ENCODE measurements around the gene CFAP90. TPM values are rescaled to one million over a fixed set of nuclear protein-coding genes. Genes with fewer than 3 reads are reported as not detected.

Gene CFAP90
- total and polyA plus RNA-seq, 9 donors = 0.15 to 0.43 (median 0.31) TPM

DNA sequence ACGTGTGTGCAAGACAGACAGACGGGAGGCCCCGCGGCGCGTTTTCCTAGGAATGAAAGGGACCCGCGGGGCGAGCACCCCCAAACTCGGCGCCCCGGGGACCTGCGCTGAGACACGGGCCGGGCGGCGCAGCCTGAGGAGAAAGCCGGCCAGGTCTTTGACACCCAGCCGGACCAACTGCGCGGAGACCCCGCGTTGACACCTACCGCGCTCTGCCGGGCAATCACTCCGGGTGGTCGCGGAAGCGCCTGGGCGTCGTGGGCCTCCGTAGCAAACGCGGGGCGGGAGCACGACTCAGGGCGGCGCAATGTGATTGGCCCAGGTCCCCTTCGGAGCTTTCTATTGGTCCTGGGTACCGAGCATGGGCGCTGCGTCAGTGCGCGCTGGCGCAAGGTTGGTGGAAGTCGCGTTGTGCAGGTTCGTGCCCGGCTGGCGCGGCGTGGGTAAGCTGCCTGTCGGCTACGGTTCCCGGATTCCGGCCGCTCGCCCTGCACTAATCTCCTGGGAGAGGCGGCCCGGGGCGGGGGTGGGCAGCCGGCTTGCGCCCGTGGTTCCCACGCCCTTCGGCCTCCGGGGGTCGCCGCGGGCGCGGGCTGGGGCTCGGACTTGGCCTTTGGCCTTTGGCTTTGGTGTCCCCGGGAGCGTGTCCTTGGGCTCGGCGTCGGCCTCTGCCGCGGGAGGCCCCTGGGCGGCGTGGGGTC, 18.0 kb upstream of the CFAP90 start, which contains the start of the genes FASTKD3 and MTRR:
Gene FASTKD3 (minus strand): TSS at position 259 of the 701 bp plus-strand sequence. CDS start 948 bp downstream, outside the sequence.
Gene MTRR (plus strand): TSS at position 376 of the 701 bp plus-strand sequence. CDS start 1,647 bp downstream, outside the sequence.
- peaks cover 19% of the 10 kb centered on the region for H3K36me3 ChIP-seq (ENCODE audit: control insufficient read depth, insufficient read depth, low read length)
- H3K4me3 ChIP-seq (ENCODE audit: low read length) = peak within 1 kb of the TSS; percentile 80
- no peaks in the 10 kb centered on the region for H3K27me3 ChIP-seq (ENCODE audit: control insufficient read depth, insufficient read depth, low read length)
- peak; percentile 97 for DNase-seq
- H3K4me1 ChIP-seq (ENCODE audit: control insufficient read depth, insufficient read depth, low read length) = peaks cover 2% of the 10 kb centered on the region
- H3K9me3 ChIP-seq (replicated peaks; ENCODE audit: control insufficient read depth, low read depth, low read length) = no peaks in the 10 kb centered on the region
- H3K27ac ChIP-seq (ENCODE audit: low read length) = peak within 1 kb of the TSS; percentile 47
- WGBS (ENCODE audit: insufficient coverage) = under 1% methylated on average over 83 of the region's 83 CpGs

DNA sequence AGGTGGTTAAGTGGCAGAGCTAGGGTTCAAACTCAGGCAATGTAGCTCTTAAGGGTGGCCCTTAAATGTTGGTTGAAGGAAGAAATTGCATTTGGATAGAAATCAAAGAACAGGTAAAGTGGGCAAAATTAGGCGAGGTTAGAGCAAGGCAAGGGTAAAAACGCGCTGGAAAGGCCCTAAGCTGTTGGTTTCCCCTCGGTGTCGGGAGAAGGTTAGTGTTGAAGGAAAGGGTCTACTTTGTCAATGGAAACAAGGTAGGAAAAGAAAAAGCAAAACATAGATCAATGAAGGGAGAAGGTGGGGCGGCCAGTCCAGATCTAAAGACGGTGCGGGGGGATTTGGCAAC, 17.5 kb upstream of the CFAP90 start:
- H3K9me3 ChIP-seq (replicated peaks; ENCODE audit: control insufficient read depth, low read depth, low read length) = no peaks in the 10 kb centered on the region
- under 1% methylated on average over 8 of the region's 8 CpGs for WGBS (ENCODE audit: insufficient coverage)
- DNase-seq = no peak
- no peak overlapping the region for H3K27ac ChIP-seq (ENCODE audit: low read length)
- H3K4me1 ChIP-seq (ENCODE audit: control insufficient read depth, insufficient read depth, low read length) = peaks cover 2% of the 10 kb centered on the region
- peaks cover 17% of the 10 kb centered on the region for H3K36me3 ChIP-seq (ENCODE audit: control insufficient read depth, insufficient read depth, low read length)
- no peaks in the 10 kb centered on the region for H3K27me3 ChIP-seq (ENCODE audit: control insufficient read depth, insufficient read depth, low read length)
- peak overlapping the region; percentile 80 for H3K4me3 ChIP-seq (ENCODE audit: low read length)

DNA sequence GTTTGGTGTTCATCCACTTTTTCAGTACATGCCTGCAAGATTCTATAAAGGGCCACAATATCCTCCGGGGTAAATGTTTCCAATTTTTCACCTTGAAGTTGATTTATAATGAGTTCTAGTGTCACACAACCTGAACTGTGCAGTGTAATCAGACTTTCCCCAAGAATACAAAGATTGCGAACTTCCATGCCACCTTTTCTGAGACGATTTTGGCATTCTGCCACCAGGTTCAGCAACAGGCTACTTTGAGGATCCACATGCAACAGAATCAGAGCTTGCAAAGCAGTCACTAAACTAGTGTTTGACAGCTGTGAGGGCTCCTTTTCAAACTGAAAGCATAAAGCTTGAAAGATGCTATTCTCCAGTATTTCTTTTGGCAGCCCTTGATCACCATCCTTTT, 16.3 kb upstream of the CFAP90 start:
- no peaks in the 10 kb centered on the region for H3K27me3 ChIP-seq (ENCODE audit: control insufficient read depth, insufficient read depth, low read length)
- WGBS (ENCODE audit: insufficient coverage) = 51% methylated on average over 2 of the region's 3 CpGs
- H3K4me1 ChIP-seq (ENCODE audit: control insufficient read depth, insufficient read depth, low read length) = peaks cover 2% of the 10 kb centered on the region
- H3K9me3 ChIP-seq (replicated peaks; ENCODE audit: control insufficient read depth, low read depth, low read length) = no peaks in the 10 kb centered on the region
- no peak for DNase-seq
- peaks cover 12% of the 10 kb centered on the region for H3K36me3 ChIP-seq (ENCODE audit: control insufficient read depth, insufficient read depth, low read length)
- no peak overlapping the region for H3K4me3 ChIP-seq (ENCODE audit: low read length)
- H3K27ac ChIP-seq (ENCODE audit: low read length) = no peak overlapping the region

DNA sequence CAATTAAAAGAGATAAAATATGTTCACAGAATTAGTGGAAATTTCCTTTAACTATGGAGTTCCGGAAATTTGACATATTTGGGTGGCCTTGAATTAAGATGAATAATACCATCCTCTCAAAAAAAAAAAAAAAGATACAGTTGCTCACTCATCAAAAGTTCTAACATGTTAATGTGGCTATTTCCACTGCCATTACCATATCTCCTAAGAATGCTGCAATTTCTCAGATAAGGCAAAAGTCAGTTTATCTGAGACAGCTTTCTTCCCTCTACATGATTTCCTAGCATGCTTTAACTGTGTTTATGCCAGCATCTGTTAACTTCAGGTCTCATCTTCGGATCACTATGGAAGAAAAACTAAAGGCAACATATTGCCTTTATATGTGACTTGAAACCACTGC, 15.3 kb upstream of the CFAP90 start:
- H3K4me3 ChIP-seq (ENCODE audit: low read length) = no peak overlapping the region
- H3K27me3 ChIP-seq (ENCODE audit: control insufficient read depth, insufficient read depth, low read length) = no peaks in the 10 kb centered on the region
- no peak overlapping the region for H3K27ac ChIP-seq (ENCODE audit: low read length)
- 100% methylated on average over 1 of the region's 2 CpGs for WGBS (ENCODE audit: insufficient coverage)
- H3K9me3 ChIP-seq (replicated peaks; ENCODE audit: control insufficient read depth, low read depth, low read length) = no peaks in the 10 kb centered on the region
- peaks cover 14% of the 10 kb centered on the region for H3K36me3 ChIP-seq (ENCODE audit: control insufficient read depth, insufficient read depth, low read length)
- DNase-seq = no peak
- H3K4me1 ChIP-seq (ENCODE audit: control insufficient read depth, insufficient read depth, low read length) = peaks cover 2% of the 10 kb centered on the region

DNA sequence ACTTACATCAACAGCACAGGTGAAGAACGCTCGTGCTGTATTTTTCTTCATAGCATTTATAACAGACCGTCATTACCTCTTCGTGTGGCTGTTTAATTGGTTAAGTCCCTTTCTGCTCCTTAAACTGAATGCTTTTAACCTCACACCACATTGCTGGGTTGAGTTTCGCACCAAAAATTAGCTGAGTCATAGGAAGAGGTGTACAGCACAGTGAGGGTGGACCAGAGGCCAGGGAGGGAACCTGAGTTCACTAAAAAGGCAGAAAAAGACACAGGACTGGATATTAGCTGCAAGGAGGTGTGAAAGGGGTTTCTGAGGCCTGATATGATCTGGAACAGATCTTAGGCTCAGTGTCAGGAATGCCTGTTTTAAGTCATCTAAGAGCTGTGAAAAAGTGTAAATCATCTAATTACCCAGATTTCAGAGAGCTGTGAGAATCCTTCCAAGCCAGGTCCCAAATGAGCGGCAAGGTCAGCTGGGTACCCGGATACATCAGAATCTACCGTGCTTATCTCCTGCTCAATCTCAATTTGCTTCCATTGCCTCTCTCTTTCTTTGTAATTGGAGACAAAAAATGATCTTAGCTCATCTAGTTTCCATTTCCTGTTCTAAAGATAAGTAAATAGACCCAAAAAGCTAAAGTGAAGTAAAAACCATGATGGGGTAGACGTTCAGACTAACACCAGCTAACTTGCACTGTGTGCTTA, 7.1 kb upstream of the CFAP90 start:
- Histone ChIP-seq H3K36me3 (ENCODE audit: control insufficient read depth, insufficient read depth, low read length) (peaks cover 21% of the 10 kb centered on the region), H3K9me3 (replicated peaks; ENCODE audit: control insufficient read depth, low read depth, low read length) (no peaks in the 10 kb centered on the region), H3K27ac (ENCODE audit: low read length) (no peak overlapping the region), H3K27me3 (ENCODE audit: control insufficient read depth, insufficient read depth, low read length) (no peaks in the 10 kb centered on the region), H3K4me1 (ENCODE audit: control insufficient read depth, insufficient read depth, low read length) (no peaks in the 10 kb centered on the region), H3K4me3 (ENCODE audit: low read length) (no peak overlapping the region)
- 20% methylated on average over 1 of the region's 9 CpGs for WGBS (ENCODE audit: insufficient coverage)
- no peak for DNase-seq

DNA sequence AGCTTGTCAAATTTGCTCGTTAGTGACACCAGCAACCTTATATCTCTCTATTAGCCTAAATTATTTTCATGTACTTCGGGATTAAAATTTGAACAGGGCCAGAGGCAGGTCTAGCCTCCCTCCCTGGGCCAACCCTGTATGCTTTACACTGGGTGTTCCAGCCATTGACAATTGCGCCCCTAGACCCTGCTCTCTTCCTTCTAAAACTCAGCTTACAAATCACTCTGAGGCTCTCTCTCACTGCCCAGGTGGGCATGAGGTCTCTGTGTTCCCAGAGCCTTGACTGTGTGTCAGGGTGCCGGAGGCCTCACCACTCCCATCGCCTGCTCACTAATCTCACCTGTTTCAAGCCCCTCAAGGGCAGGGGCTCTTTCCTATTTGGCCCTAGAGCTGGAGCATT, 6.4 kb upstream of the CFAP90 start:
- Histone ChIP-seq H3K4me1 (ENCODE audit: control insufficient read depth, insufficient read depth, low read length) (no peaks in the 10 kb centered on the region), H3K27me3 (ENCODE audit: control insufficient read depth, insufficient read depth, low read length) (no peaks in the 10 kb centered on the region), H3K27ac (ENCODE audit: low read length) (no peak overlapping the region), H3K9me3 (replicated peaks; ENCODE audit: control insufficient read depth, low read depth, low read length) (no peaks in the 10 kb centered on the region), H3K36me3 (ENCODE audit: control insufficient read depth, insufficient read depth, low read length) (peaks cover 19% of the 10 kb centered on the region), H3K4me3 (ENCODE audit: low read length) (no peak overlapping the region)
- DNase-seq = no peak
- WGBS (ENCODE audit: insufficient coverage) = 92% methylated on average over 4 of the region's 5 CpGs

DNA sequence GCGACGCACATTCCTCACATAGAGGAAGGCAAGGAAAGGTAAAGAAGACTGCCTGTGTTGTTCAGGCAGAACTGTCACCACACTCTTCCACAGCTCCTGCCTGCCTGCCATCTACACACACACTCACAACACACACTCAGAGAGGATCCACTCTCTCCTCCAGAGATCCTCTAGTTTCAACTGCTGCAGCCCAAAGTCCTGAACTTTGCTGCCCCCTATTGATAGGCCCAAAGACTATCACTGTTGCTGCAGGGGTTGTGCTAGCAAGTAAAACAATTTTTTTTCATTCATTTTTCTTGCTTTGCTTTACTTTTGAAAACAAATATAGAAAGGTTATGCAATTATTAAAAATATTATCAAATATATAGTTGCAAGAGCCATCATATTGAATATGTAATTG, 5.9 kb upstream of the CFAP90 start:
- DNase-seq = peak; percentile 29
- Histone ChIP-seq H3K36me3 (ENCODE audit: control insufficient read depth, insufficient read depth, low read length) (peaks cover 16% of the 10 kb centered on the region), H3K27ac (ENCODE audit: low read length) (no peak overlapping the region), H3K4me3 (ENCODE audit: low read length) (no peak overlapping the region), H3K9me3 (replicated peaks; ENCODE audit: control insufficient read depth, low read depth, low read length) (no peaks in the 10 kb centered on the region), H3K4me1 (ENCODE audit: control insufficient read depth, insufficient read depth, low read length) (no peaks in the 10 kb centered on the region), H3K27me3 (ENCODE audit: control insufficient read depth, insufficient read depth, low read length) (no peaks in the 10 kb centered on the region)
- no CpG with 5 or more reads among the region's 2 CpGs for WGBS (ENCODE audit: insufficient coverage)

DNA sequence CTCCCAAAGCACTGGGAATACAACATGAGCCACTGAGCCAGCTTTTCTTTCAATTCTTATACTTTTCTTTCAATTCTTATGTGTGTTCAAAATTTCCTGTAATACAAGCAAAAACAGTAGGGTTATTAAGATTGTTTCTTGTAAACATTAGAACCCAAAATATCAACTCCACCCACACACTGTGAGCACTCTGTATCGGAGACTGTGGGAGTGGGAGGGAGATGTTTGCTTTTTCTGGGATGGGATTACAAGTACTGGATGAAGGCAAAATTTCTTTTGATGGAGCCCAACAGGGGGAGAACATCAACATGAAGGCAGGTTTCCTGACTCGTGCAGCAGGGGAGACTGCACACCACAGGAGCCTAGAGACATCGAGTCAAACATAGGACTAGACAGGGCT, 4.7 kb upstream of the CFAP90 start:
- Histone ChIP-seq H3K4me1 (ENCODE audit: control insufficient read depth, insufficient read depth, low read length) (peaks cover 6% of the 10 kb centered on the region), H3K27me3 (ENCODE audit: control insufficient read depth, insufficient read depth, low read length) (peaks cover 8% of the 10 kb centered on the region), H3K27ac (ENCODE audit: low read length) (no peak overlapping the region), H3K36me3 (ENCODE audit: control insufficient read depth, insufficient read depth, low read length) (peaks cover 11% of the 10 kb centered on the region), H3K4me3 (ENCODE audit: low read length) (no peak overlapping the region), H3K9me3 (replicated peaks; ENCODE audit: control insufficient read depth, low read depth, low read length) (no peaks in the 10 kb centered on the region)
- DNase-seq = no peak
- WGBS (ENCODE audit: insufficient coverage) = 76% methylated on average over 2 of the region's 3 CpGs

DNA sequence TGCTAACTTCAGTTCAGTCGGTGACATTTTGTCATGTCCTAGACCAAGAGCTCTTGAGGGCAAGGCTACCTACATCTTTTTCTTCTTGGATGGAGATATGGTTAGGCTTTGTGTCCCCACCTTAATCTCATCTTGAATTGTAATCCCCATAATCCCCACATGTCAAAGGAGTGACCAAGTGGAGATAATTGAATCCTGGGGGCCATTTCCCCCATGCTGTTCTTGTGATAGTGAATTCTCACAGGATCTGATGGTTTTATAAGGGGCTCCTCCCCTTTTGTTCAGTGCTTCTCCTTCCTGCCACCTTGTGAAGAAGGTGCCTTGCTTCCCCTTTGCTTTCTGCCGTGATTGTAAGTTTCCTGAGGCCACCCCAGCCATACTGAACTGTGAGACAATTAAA, 2.1 kb upstream of the CFAP90 start:
- no CpG with 5 or more reads among the region's 2 CpGs for WGBS (ENCODE audit: insufficient coverage)
- Histone ChIP-seq H3K36me3 (ENCODE audit: control insufficient read depth, insufficient read depth, low read length) (peaks cover 5% of the 10 kb centered on the region), H3K27me3 (ENCODE audit: control insufficient read depth, insufficient read depth, low read length) (peaks cover 19% of the 10 kb centered on the region), H3K4me3 (ENCODE audit: low read length) (no peak overlapping the region), H3K9me3 (replicated peaks; ENCODE audit: control insufficient read depth, low read depth, low read length) (no peaks in the 10 kb centered on the region), H3K27ac (ENCODE audit: low read length) (no peak overlapping the region), H3K4me1 (ENCODE audit: control insufficient read depth, insufficient read depth, low read length) (peaks cover 15% of the 10 kb centered on the region)
- DNase-seq = no peak

DNA sequence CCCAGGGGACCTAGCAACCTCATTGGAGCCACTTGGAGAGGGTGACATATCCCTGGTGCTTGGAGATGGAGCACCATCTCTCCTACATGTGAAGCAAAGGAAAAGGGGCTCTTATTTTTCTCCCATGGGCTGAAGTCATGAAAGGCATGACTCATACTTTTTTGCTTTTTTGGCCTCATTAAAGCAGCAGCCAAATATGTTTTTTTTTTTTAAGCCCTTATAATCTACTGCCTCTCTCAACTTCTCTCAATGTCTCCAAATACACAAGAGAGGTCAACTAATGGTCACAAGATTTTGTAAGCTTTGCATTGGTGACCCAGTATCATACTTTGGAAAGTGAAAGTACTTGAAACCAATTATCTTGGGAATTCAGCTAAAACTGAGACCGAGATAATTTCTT, 1.6 kb upstream of the CFAP90 start:
- WGBS (ENCODE audit: insufficient coverage) = no CpG with 5 or more reads among the region's 1 CpG
- peaks cover 15% of the 10 kb centered on the region for H3K4me1 ChIP-seq (ENCODE audit: control insufficient read depth, insufficient read depth, low read length)

More for the DNA sequence above, 1.6 kb upstream of the CFAP90 start:
- peak; percentile 9 for DNase-seq
- Histone ChIP-seq H3K27me3 (ENCODE audit: control insufficient read depth, insufficient read depth, low read length) (peaks cover 19% of the 10 kb centered on the region), H3K36me3 (ENCODE audit: control insufficient read depth, insufficient read depth, low read length) (peaks cover 1% of the 10 kb centered on the region), H3K4me3 (ENCODE audit: low read length) (no peak overlapping the region), H3K9me3 (replicated peaks; ENCODE audit: control insufficient read depth, low read depth, low read length) (no peaks in the 10 kb centered on the region), H3K27ac (ENCODE audit: low read length) (no peak overlapping the region)
